CD14-positive monocyte (primary cell): ENCODE data around the gene SLC22A4. TPM values are rescaled to one million over a fixed set of nuclear protein-coding genes. Genes with fewer than 3 reads are reported as not detected.

Source experiments
- DNase-seq, 3 donors: peaks; one replicate each; pipeline ENCODE4 v3.0.0-alpha.2; 2011 to 2022
- H2AFZ ChIP-seq: 2 replicates; pipeline ENCODE4 v1.6.0; 2012; ENCODE audit warnings: mild to moderate bottlenecking, low read depth, low read length, inconsistent platforms; ENCODE audit not compliant: insufficient read depth, poor library complexity, severe bottlenecking
- H3K27ac ChIP-seq, 2 donors: 1 replicate in 1 of 2; 2 replicates in 1 of 2; pipeline ENCODE4 v1.5.1; 2012 to 2013; ENCODE audit warnings: low read length in 2 of 2, control low read depth in 1 of 2, inconsistent platforms in 1 of 2, low read depth in 1 of 2, mild to moderate bottlenecking in 1 of 2
- H3K27me3 ChIP-seq, 2 donors: one replicate each; pipeline versions ENCODE4 v1.6.0 to v1.6.1; 2011 to 2013; ENCODE audit warnings: low read length in 2 of 2; ENCODE audit not compliant: control insufficient read depth in 2 of 2, insufficient read depth in 2 of 2
- H3K36me3 ChIP-seq, 2 donors: replicated peaks in 1 of 2; 1 replicate in 1 of 2; 2 replicates in 1 of 2; pipeline versions ENCODE4 v1.5.1 to v1.6.1; 2012 to 2013; ENCODE audit warnings: low read length in 2 of 2, control low read depth in 1 of 2, inconsistent platforms in 1 of 2, mild to moderate bottlenecking in 1 of 2; ENCODE audit not compliant: insufficient read depth in 2 of 2, control insufficient read depth in 1 of 2
- H3K4me1 ChIP-seq, 2 donors: 1 replicate in 1 of 2; 2 replicates in 1 of 2; pipeline versions ENCODE4 v1.5.1 to v1.6.1; 2012 to 2013; ENCODE audit warnings: low read length in 2 of 2, control low read depth in 1 of 2, inconsistent platforms in 1 of 2, mild to moderate bottlenecking in 1 of 2, moderate library complexity in 1 of 2; ENCODE audit not compliant: insufficient read depth in 2 of 2, control insufficient read depth in 1 of 2
- H3K4me2 ChIP-seq: replicated peaks from 2 replicates; pipeline ENCODE3; 2012; ENCODE audit warnings: low read length, moderate library complexity, mild to moderate bottlenecking; ENCODE audit not compliant: poor library complexity, severe bottlenecking; ENCODE audit errors: extremely low read depth
- H3K4me3 ChIP-seq, 3 experiments: fragments of 200-600 bp in 1 of 3; sonication (generic) in 1 of 3; replicated peaks in 1 of 3; 1 replicate in 2 of 3; 2 replicates in 1 of 3; pipeline ENCODE4 v1.5.1; 2011 to 2013; ENCODE audit warnings: low read length in 3 of 3, mild to moderate bottlenecking in 3 of 3, control low read depth in 2 of 3, low read depth in 2 of 3, inconsistent platforms in 1 of 3, moderate library complexity in 1 of 3
- H3K79me2 ChIP-seq: 2 replicates; pipeline ENCODE4 v1.6.0; 2012; ENCODE audit warnings: mild to moderate bottlenecking, control low read depth, inconsistent platforms, low read length, moderate library complexity; ENCODE audit not compliant: insufficient read depth
- H3K9ac ChIP-seq: 2 replicates; pipeline ENCODE4 v1.6.0; 2017; ENCODE audit warnings: low read length, mild to moderate bottlenecking; ENCODE audit not compliant: insufficient read depth, poor library complexity, severe bottlenecking
- H3K9me3 ChIP-seq, 2 donors: replicated peaks in 1 of 2; 1 replicate in 1 of 2; 2 replicates in 1 of 2; pipeline versions ENCODE4 v1.5.1 to v1.6.1; 2012 to 2013; ENCODE audit warnings: low read length in 2 of 2, control low read depth in 1 of 2; ENCODE audit not compliant: control insufficient read depth in 1 of 2, insufficient read depth in 1 of 2
- H4K20me1 ChIP-seq: 2 replicates; pipeline ENCODE4 v1.6.0; 2012; ENCODE audit warnings: mild to moderate bottlenecking, low read length, control low read depth, moderate library complexity; ENCODE audit not compliant: insufficient read depth
- H3K27ac Mint-ChIP-seq, 7 donors: one replicate each; pipeline ENCODE4 v1.8.0; 2020; ENCODE audit warnings: mild to moderate bottlenecking in 7 of 7, mixed read lengths in 7 of 7, moderate library complexity in 6 of 7, inconsistent platforms in 2 of 7
- H3K27me3 Mint-ChIP-seq, 3 donors: one replicate each; pipeline ENCODE4 v1.8.0; 2021 to 2022; ENCODE audit warnings: low read depth in 3 of 3, mild to moderate bottlenecking in 3 of 3, mixed read lengths in 3 of 3, moderate library complexity in 3 of 3, inconsistent platforms in 1 of 3
- H3K36me3 Mint-ChIP-seq, 2 donors: one replicate each; pipeline ENCODE4 v1.8.0; 2020; ENCODE audit warnings: mixed read lengths in 2 of 2, inconsistent platforms in 1 of 2, mild to moderate bottlenecking in 1 of 2
- H3K4me1 Mint-ChIP-seq: one replicate; pipeline ENCODE4 v1.8.0; 2020; ENCODE audit warnings: mild to moderate bottlenecking, mixed read lengths
- H3K4me3 Mint-ChIP-seq, 2 donors: one replicate each; pipeline ENCODE4 v1.8.0; 2020; ENCODE audit warnings: mild to moderate bottlenecking in 2 of 2, mixed read lengths in 2 of 2, moderate library complexity in 1 of 2
- H3K9me3 Mint-ChIP-seq, 7 donors: one replicate each; pipeline ENCODE4 v1.8.0; 2020 to 2022; ENCODE audit warnings: mixed read lengths in 7 of 7, mild to moderate bottlenecking in 6 of 7, moderate library complexity in 6 of 7, inconsistent platforms in 2 of 7
- WGBS: methylation state at CpG from one replicate; pipeline ENCODE4 v1.1.5; 2013; ENCODE audit warnings: missing lambda C conversion rate; ENCODE audit not compliant: insufficient coverage; 5-methylcytosine and 5-hydroxymethylcytosine counted together
- intact Hi-C, 2 donors: fragments of 100-400 bp; cut with micrococcal nuclease; formaldehyde crosslinking; loops; one replicate each; pipeline versions ENCODE4 v1.15.0 to v1.15.1; 2023
- polyA plus RNA-seq, 3 donors: library from polyadenylated mRNA; depleted of rRNA in 1 of 3; unstranded in 2 of 3; stranded (reverse) in 1 of 3; fragments of 300-500 nt in 2 of 3; fragments of >200 nt in 1 of 3; fragmentation: Illumina TruSeq in 2 of 3; gene quantifications; 1 replicate in 2 of 3; 2 replicates in 1 of 3; pipeline ENCODE4 v1.2.3, GENCODE V29; 2012 to 2021
- TF ChIP-seq, protein P1 (sequence below): fragments of 200-600 bp; IDR thresholded peaks from one replicate; pipeline ENCODE4 v1.8.0; 2022; ENCODE audit warnings: antibody characterized with exemption, mild to moderate bottlenecking

Gene SLC22A4
- polyA plus RNA-seq, 3 donors: 7.2 to 13.0 (median 12.2) TPM

DNA sequence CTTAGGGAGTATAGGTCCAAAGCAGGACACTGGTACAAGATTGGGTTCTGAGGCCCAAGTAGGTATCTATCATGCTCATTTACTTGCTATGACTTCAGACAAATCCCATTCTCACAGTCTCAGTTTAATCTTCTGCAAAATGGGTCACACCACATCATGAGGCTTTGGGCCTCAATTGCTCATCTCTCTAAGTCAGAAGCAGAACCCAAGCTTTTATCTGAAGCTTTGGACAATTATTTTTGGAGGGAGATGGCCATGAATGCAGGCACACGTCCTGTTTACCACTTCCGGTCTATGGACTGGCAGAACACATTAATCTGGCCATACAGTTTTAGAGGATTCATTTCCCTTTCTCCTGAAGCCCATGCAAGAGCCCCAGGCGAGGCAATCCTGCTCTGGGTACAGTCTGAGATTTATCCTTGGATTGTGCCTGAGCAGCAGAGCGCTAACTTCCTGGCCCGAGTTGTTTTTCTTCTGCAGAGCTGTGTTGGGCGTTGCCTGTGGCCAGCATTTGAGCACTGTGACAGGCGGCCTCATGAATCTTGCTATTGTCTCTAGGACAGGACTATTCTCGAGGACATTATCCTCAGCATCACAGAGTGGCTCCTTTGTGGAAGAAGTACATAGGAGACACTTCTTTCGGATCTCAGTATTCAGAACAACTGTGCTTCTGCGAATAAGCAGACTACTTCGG lies 16.1 kb downstream of the SLC22A4 start:
- no peak overlapping the region for H3K9ac ChIP-seq
- H3K9me3 ChIP-seq: no peaks in the 10 kb centered on the region
- DNase-seq: no peak
- H3K27me3 ChIP-seq: no peaks in the 10 kb centered on the region
- WGBS: 89% methylated on average over 9 of the region's 11 CpGs
- H3K4me3 Mint-ChIP-seq: no peak overlapping the region
- H3K4me3 ChIP-seq: no peak overlapping the region
- H3K9me3 Mint-ChIP-seq: peaks cover 0 to 4% (median 2%) of the 10 kb centered on the region in 7 donors
- intact Hi-C loops: no loop called here
- no peaks in the 10 kb centered on the region for H3K27me3 Mint-ChIP-seq
- H3K36me3 ChIP-seq: peaks cover 20 to 39% of the 10 kb centered on the region in 2 donors
- H4K20me1 ChIP-seq: peaks cover 86% of the 10 kb centered on the region
- H2AFZ ChIP-seq: no peak overlapping the region
- peaks cover 38 to 53% of the 10 kb centered on the region in 2 donors for H3K36me3 Mint-ChIP-seq
- H3K4me1 ChIP-seq: peaks cover 9 to 11% of the 10 kb centered on the region in 2 donors
- no peak overlapping the region for H3K27ac ChIP-seq
- peaks cover 25% of the 10 kb centered on the region for H3K4me1 Mint-ChIP-seq
- peaks cover 52% of the 10 kb centered on the region for H3K79me2 ChIP-seq
- H3K27ac Mint-ChIP-seq: peak overlapping the region in 4 of 7 donors; percentile 17 to 74 (median 64)
- no peak overlapping the region for H3K4me2 ChIP-seq
- TF ChIP-seq, protein P1, sequence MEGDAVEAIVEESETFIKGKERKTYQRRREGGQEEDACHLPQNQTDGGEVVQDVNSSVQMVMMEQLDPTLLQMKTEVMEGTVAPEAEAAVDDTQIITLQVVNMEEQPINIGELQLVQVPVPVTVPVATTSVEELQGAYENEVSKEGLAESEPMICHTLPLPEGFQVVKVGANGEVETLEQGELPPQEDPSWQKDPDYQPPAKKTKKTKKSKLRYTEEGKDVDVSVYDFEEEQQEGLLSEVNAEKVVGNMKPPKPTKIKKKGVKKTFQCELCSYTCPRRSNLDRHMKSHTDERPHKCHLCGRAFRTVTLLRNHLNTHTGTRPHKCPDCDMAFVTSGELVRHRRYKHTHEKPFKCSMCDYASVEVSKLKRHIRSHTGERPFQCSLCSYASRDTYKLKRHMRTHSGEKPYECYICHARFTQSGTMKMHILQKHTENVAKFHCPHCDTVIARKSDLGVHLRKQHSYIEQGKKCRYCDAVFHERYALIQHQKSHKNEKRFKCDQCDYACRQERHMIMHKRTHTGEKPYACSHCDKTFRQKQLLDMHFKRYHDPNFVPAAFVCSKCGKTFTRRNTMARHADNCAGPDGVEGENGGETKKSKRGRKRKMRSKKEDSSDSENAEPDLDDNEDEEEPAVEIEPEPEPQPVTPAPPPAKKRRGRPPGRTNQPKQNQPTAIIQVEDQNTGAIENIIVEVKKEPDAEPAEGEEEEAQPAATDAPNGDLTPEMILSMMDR: no peak

DNA sequence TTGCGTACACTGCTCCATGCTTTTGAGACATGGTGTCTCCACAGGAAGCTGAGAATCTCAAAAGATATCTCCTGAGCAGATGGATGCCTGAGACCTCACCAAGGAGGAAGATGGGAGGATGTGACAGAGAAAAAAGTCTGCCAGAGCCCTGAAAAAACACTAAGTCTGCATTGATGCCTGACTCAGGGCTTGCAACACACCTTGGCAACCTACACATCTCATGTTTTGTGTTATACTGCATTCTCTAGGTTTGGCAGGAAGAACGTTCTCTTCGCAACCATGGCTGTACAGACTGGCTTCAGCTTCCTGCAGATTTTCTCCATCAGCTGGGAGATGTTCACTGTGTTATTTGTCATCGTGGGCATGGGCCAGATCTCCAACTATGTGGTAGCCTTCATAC lies 19.2 kb downstream of the SLC22A4 start:
- no peaks in the 10 kb centered on the region for H3K9me3 ChIP-seq
- TF ChIP-seq, protein P1: no peak

More for the DNA sequence above, 19.2 kb downstream of the SLC22A4 start:
- peak overlapping the region in 1 of 7 donors; percentile 26 for H3K27ac Mint-ChIP-seq
- no peak for DNase-seq
- H3K4me2 ChIP-seq: no peak overlapping the region
- H3K9ac ChIP-seq: no peak overlapping the region
- H3K4me1 ChIP-seq: peaks cover under 1 to 1% of the 10 kb centered on the region in 2 donors
- peaks cover 59% of the 10 kb centered on the region for H4K20me1 ChIP-seq
- peaks cover 55 to 75% of the 10 kb centered on the region in 2 donors for H3K36me3 Mint-ChIP-seq
- H2AFZ ChIP-seq: no peak overlapping the region
- H3K79me2 ChIP-seq: peaks cover 25% of the 10 kb centered on the region
- no peak overlapping the region for H3K4me3 Mint-ChIP-seq
- H3K9me3 Mint-ChIP-seq: no peaks in the 10 kb centered on the region
- WGBS: 100% methylated on average over 1 of the region's 4 CpGs
- no peaks in the 10 kb centered on the region for H3K27me3 Mint-ChIP-seq
- H3K4me1 Mint-ChIP-seq: peaks cover 16% of the 10 kb centered on the region
- intact Hi-C loops: no loop called here
- no peak overlapping the region for H3K27ac ChIP-seq
- H3K27me3 ChIP-seq: no peaks in the 10 kb centered on the region
- peaks cover 26 to 67% of the 10 kb centered on the region in 2 donors for H3K36me3 ChIP-seq
- H3K4me3 ChIP-seq: no peak overlapping the region
